ENCODE data around the gene CAPRIN1.

DNA sequence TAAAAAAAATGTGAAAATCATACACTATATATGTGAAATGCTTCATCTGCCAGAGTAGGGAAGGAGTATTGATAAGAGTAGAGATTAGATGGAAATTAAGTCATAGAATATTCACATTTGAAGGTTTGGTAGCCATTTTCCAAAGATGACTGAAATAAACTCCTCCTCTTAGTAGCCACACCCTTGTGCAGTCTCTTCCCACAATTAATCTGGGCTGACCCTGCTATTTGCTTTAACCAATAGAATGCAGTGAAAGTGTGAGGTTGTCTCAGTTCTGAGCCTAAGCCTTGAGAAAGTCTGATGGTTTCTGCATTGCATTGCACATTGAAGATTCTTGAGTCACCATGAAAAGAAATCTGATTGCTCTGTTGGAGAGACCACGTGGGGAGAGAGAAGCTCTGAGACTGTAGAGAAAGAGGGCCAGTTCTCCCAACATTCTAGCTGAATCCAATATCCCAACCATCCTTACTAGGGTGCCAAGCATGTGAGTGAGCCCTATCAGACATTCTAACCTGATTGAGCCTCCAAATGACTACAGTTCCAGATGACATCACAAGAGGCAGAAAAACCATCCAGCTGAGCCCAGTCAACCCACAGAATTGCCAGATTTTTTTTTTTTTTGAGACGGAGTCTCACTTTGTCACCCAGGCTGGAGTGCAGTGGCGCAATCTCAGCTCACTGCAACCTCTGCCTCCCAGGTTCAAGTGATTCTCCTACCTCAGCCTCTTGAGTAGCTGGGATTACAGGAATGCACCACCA, 29.4 kb upstream of the CAPRIN1 start:
- TF ChIP-seq POLR2A (IDR thresholded peaks at IDR 0.05; ENCODE audit: low read length) = no peak
- TF ChIP-seq GATA1 (IDR thresholded peaks at IDR 0.05; ENCODE audit: low read depth, low read length) = no peak

Data from erythroblast (primary cell).